Measurements from ENCODE around the gene SFXN4.

DNA sequence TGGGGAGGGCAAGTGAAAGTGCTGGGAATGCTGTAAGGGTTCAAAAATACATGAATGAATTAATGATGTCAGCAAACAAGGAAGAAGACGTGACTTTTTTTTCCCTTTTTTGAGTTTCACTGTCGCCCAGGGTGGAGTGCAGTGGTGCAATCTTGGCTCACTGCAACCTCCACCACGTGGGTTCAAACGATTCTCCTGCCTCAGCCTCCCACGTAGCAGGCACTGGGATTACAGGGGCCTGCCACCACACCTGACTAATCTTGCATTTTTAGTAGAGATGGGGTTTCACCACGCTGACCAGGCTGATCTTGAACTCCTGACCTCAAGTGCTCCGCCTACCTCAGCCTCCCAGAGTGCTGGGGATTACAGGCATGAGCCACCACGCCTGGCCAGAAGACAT is 31.6 kb downstream of the SFXN4 start:
- TF ChIP-seq, protein P1, sequence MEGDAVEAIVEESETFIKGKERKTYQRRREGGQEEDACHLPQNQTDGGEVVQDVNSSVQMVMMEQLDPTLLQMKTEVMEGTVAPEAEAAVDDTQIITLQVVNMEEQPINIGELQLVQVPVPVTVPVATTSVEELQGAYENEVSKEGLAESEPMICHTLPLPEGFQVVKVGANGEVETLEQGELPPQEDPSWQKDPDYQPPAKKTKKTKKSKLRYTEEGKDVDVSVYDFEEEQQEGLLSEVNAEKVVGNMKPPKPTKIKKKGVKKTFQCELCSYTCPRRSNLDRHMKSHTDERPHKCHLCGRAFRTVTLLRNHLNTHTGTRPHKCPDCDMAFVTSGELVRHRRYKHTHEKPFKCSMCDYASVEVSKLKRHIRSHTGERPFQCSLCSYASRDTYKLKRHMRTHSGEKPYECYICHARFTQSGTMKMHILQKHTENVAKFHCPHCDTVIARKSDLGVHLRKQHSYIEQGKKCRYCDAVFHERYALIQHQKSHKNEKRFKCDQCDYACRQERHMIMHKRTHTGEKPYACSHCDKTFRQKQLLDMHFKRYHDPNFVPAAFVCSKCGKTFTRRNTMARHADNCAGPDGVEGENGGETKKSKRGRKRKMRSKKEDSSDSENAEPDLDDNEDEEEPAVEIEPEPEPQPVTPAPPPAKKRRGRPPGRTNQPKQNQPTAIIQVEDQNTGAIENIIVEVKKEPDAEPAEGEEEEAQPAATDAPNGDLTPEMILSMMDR (conservative IDR thresholded peaks at IDR 0.05): no peak
- no peak for TF ChIP-seq EZH2 (IDR thresholded peaks at IDR 0.05; ENCODE audit: low read depth)

Data from PC-9 (cell line).